Ovary (tissue), 9 donors: ENCODE data around the gene RTN1. TPM values are rescaled to one million over a fixed set of nuclear protein-coding genes. Genes with fewer than 3 reads are reported as not detected.

Experiments
- DNase-seq, 5 donors: peaks; one replicate each; pipeline ENCODE4 v3.0.0-alpha.2; 2019 to 2020
- H3K27ac ChIP-seq, 2 donors: fragments of 200-600 bp; one replicate each; pipeline versions ENCODE4 v1.5.1 to v1.8.0; 2019 to 2022
- H3K27me3 ChIP-seq: fragments of 200-600 bp; one replicate; pipeline ENCODE4 v1.8.0; 2022
- H3K36me3 ChIP-seq: fragments of 200-600 bp; sonication (generic); one replicate; pipeline ENCODE4 v1.5.1; 2019
- H3K4me1 ChIP-seq: one replicate; pipeline ENCODE4 v1.8.1; 2013; ENCODE audit warnings: mild to moderate bottlenecking, moderate library complexity; ENCODE audit not compliant: insufficient read depth
- H3K4me3 ChIP-seq: fragments of 200-600 bp; sonication (generic); one replicate; pipeline ENCODE4 v1.5.1; 2017
- H3K9me3 ChIP-seq, 2 donors: fragments of 200-600 bp in 1 of 2; sonication (generic) in 1 of 2; one replicate each; pipeline versions ENCODE4 v1.5.1 to v1.8.1; 2013 to 2019; ENCODE audit warnings: mild to moderate bottlenecking in 1 of 2, moderate library complexity in 1 of 2
- EP300 ChIP-seq: sonication (generic); formaldehyde crosslinking; IDR thresholded peaks from one replicate; pipeline ENCODE4 v1.6.1; 2017; ENCODE audit warnings: antibody characterized with exemption
- POLR2A ChIP-seq: fragments of 450-650 bp; IDR thresholded peaks from one replicate; pipeline ENCODE4 v1.6.1; 2017; ENCODE audit warnings: antibody characterized with exemption, mild to moderate bottlenecking, moderate library complexity
- WGBS, 3 donors: extraction: QIAGEN DNeasy Blood & Tissue Kit in 1 of 3; methylation state at CpG; one replicate each; pipeline versions ENCODE4 v1.1.5 to v1.1.7; 2013 to 2017; 5-methylcytosine and 5-hydroxymethylcytosine counted together
- intact Hi-C, 4 donors: fragments of 100-400 bp; cut with DNase I; formaldehyde crosslinking; loops; one replicate each; pipeline versions ENCODE4 v1.11.0 to v1.15.1; 2022 to 2023
- polyA plus RNA-seq, 2 donors: library from polyadenylated mRNA; stranded (reverse); fragments of 200-250 nt in 1 of 2; fragments of 350-450 nt in 1 of 2; fragmentation: Illumina TruSeq in 1 of 2; extraction: RNeasy Lipid Tissue Mini Kit (QIAGEN cat#74804) in 1 of 2; gene quantifications; one replicate each; pipeline ENCODE4 v1.2.3, GENCODE V29; 2013 to 2014
- total RNA-seq, 7 donors: library from RNA; depleted of rRNA in 2 of 7; stranded (reverse); fragments of >200 nt in 2 of 7; fragmentation: NEBNext Ultra II Directional in 3 of 7; extraction: Animal tissue kit (Norgen Biotek cat#: 25700) in 3 of 7; gene quantifications; one replicate each; pipeline versions ENCODE4 v1.1.0 to v1.2.4, GENCODE V29; 2016 to 2023
- TF ChIP-seq, protein P1 (sequence below), 3 donors: fragments of 450-650 bp in 2 of 3; fragments of 200-600 bp in 1 of 3; IDR thresholded peaks; one replicate each; pipeline versions ENCODE4 v1.5.1 to v1.8.0; 2016 to 2022; ENCODE audit warnings: antibody characterized with exemption in 3 of 3, mild to moderate bottlenecking in 1 of 3
- donor health status: DM: no; HTN: no; CAD: no; lungs with moderate emphysema.
- donor health status: DM: no; HTN: no; CAD: no.
- donor health status: Bipolar disorder and iron deficiency.
- donor health status: DM: yes; HTN: yes; CAD: no.
- donor health status: DM: no; HTN: no; CAD: no.
- donor health status: DM: yes; HTN: yes; CAD: no.

Gene RTN1
- total and polyA plus RNA-seq, 9 donors = 0.51 to 10.2 (median 1.00) TPM

GRCh38 chr14:59849411-59850130 lies 21.0 kb downstream of the RTN1 start:
- 74 to 86% (median 83%) methylated on average over 1 of the region's 1 CpG for WGBS, 3 donors

GRCh38 chr14:59848671-59849070 lies 21.9 kb downstream of the RTN1 start:
- Histone ChIP-seq H3K9me3 (no peaks in the 10 kb centered on the region), H3K36me3 (no peaks in the 10 kb centered on the region), H3K4me3 (no peak overlapping the region), H3K4me1 (no peaks in the 10 kb centered on the region), H3K27me3 (no peaks in the 10 kb centered on the region), H3K27ac (no peak overlapping the region)
- TF ChIP-seq, protein P1, sequence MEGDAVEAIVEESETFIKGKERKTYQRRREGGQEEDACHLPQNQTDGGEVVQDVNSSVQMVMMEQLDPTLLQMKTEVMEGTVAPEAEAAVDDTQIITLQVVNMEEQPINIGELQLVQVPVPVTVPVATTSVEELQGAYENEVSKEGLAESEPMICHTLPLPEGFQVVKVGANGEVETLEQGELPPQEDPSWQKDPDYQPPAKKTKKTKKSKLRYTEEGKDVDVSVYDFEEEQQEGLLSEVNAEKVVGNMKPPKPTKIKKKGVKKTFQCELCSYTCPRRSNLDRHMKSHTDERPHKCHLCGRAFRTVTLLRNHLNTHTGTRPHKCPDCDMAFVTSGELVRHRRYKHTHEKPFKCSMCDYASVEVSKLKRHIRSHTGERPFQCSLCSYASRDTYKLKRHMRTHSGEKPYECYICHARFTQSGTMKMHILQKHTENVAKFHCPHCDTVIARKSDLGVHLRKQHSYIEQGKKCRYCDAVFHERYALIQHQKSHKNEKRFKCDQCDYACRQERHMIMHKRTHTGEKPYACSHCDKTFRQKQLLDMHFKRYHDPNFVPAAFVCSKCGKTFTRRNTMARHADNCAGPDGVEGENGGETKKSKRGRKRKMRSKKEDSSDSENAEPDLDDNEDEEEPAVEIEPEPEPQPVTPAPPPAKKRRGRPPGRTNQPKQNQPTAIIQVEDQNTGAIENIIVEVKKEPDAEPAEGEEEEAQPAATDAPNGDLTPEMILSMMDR (IDR thresholded peaks at IDR 0.05) = no peak
- TF ChIP-seq EP300 (no peak), POLR2A (no peak)
- WGBS, 3 donors = 60 to 88% (median 84%) methylated on average over 3 of the region's 3 CpGs
- intact Hi-C loops = no loop called here
- DNase-seq = no peak

More at GRCh38 chr14:59849411-59850130, 21.0 kb downstream of the RTN1 start:
- Histone ChIP-seq H3K9me3 (no peaks in the 10 kb centered on the region), H3K27me3 (no peaks in the 10 kb centered on the region), H3K4me3 (no peak overlapping the region), H3K4me1 (no peaks in the 10 kb centered on the region), H3K27ac (no peak overlapping the region), H3K36me3 (no peaks in the 10 kb centered on the region)
- DNase-seq = no peak
- intact Hi-C loops = no loop called here
- TF ChIP-seq, protein P1 (IDR thresholded peaks at IDR 0.05) = no peak
- TF ChIP-seq EP300 = no peak
- no peak for TF ChIP-seq POLR2A

DNA sequence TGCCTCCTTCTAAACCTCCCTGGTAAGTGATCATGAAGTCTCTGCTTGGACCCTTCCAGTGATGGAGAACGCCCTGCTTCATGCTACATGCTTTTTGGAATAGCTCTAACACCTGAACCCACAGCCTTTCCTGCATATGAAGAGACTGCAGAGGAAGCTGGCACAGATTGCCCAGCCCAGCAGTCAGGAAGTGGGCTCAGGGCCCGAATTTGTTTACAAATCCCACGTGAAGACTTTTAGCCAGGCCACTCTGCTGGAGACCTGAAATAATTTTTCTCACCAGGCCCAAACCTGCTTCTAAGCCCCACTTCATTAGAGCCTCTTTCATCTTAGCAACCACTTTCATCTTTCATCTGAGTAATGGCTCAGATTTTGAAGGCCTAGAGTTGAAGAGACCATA lies 22.9 kb downstream of the RTN1 start:
- 31 to 44% (median 42%) methylated on average over 3 of the region's 3 CpGs for WGBS, 3 donors
- H3K27ac ChIP-seq = no peak overlapping the region
- no peak overlapping the region for H3K4me3 ChIP-seq
- TF ChIP-seq, protein P1 (IDR thresholded peaks at IDR 0.05) = no peak
- TF ChIP-seq POLR2A (no peak), EP300 (no peak)
- no peak for DNase-seq
- intact Hi-C loops = no loop called here
- H3K27me3 ChIP-seq = no peaks in the 10 kb centered on the region
- H3K4me1 ChIP-seq = no peaks in the 10 kb centered on the region
- H3K36me3 ChIP-seq = no peaks in the 10 kb centered on the region
- H3K9me3 ChIP-seq = no peaks in the 10 kb centered on the region

DNA sequence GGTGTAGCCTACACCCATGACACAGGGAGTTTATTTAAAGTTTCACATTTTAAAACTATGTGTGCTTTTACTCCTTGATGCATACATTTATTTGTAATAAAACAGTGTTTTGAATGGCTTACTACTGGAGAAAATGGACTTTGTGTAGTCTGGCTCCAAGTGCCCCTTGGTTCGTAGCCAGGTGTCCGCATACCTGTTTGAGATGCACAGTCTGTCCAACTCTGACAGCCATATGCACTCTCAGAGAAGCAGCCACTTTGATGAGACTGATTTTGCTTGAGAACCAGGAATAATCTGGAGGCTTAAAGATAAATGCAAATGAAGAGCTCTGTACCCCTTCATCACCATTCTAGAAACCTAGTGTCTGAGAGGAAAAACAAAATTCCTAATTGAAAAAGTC lies 24.0 kb downstream of the RTN1 start:
- H3K27me3 ChIP-seq = no peaks in the 10 kb centered on the region
- no peak for DNase-seq
- no peaks in the 10 kb centered on the region for H3K9me3 ChIP-seq
- H3K4me3 ChIP-seq = no peak overlapping the region
- no peak for TF ChIP-seq EP300
- WGBS, 3 donors = 87 to 93% (median 91%) methylated on average over 2 of the region's 2 CpGs
- intact Hi-C loops = no loop called here
- no peaks in the 10 kb centered on the region for H3K4me1 ChIP-seq
- no peak overlapping the region for H3K27ac ChIP-seq
- H3K36me3 ChIP-seq = no peaks in the 10 kb centered on the region

DNA sequence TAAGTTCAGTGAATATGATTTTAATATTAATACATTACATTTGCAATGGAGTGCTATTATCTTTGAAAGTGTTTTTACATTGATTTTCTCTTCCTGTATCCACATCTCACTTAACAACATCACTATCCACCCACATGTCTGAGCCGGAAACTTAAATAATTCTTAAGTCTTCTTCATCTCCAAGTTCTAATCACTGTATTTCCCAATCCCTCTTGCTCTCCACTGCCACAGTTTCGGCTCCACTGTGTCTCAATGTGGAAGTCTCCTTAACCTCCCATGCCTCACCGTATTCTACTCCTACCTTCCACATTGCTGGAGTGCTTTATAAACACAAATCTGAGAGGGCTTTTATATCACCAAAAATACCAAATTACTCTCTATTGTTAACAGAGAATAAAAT lies 25.3 kb downstream of the RTN1 start:
- WGBS, 3 donors = 57 to 83% (median 79%) methylated on average over 3 of the region's 3 CpGs
- intact Hi-C loops = no loop called here

More for the DNA sequence above, 25.3 kb downstream of the RTN1 start:
- TF ChIP-seq EP300 (no peak), POLR2A (no peak)
- TF ChIP-seq, protein P1 (IDR thresholded peaks at IDR 0.05) = no peak
- Histone ChIP-seq H3K9me3 (no peaks in the 10 kb centered on the region), H3K4me1 (no peaks in the 10 kb centered on the region), H3K27me3 (no peaks in the 10 kb centered on the region), H3K27ac (no peak overlapping the region), H3K36me3 (no peaks in the 10 kb centered on the region), H3K4me3 (no peak overlapping the region)
- DNase-seq = no peak
